ENCODE measurements around the gene TMEM259. TPM values are rescaled to one million over a fixed set of nuclear protein-coding genes. Genes with fewer than 3 reads are reported as not detected.

TMEM259 gene
- total and polyA plus RNA-seq, 2 of the 13 experiments (the other 11 are each of a cell fraction or from before 2014, with no cell fraction given) = 64.7 to 164 TPM

GRCh38 chr19:982567-983170, 38.3 kb downstream of the TMEM259 start (continued):
- TF ChIP-seq FUBP1 (CRISPR knock-in tag; IDR thresholded peaks at IDR 0.05; ENCODE audit: borderline replicate concordance) = no peak
- TF ChIP-seq KDM3A (CRISPR knock-in tag; IDR thresholded peaks at IDR 0.05; ENCODE audit: low read depth) = no peak; the same call in 1 of the 2 replicates
- no peak for TF ChIP-seq IKZF4 (CRISPR knock-in tag; IDR thresholded peaks at IDR 0.05; ENCODE audit: borderline replicate concordance, low read depth, not compliant biosample characterization)
- TF ChIP-seq CBX5 (CRISPR knock-in tag; IDR thresholded peaks at IDR 0.05; ENCODE audit: borderline replicate concordance) = no peak
- peak; percentile 70 for TF ChIP-seq SALL1 (CRISPR knock-in tag; IDR thresholded peaks at IDR 0.05)
- no peak for TF ChIP-seq ZNF44 (CRISPR knock-in tag; IDR thresholded peaks at IDR 0.05)
- TF ChIP-seq ZNF17 (CRISPR knock-in tag; IDR thresholded peaks at IDR 0.05) = no peak
- no peak for TF ChIP-seq NR1H2 (CRISPR knock-in tag; IDR thresholded peaks at IDR 0.05; ENCODE audit: borderline replicate concordance, low read depth)
- no peak for TF ChIP-seq KDM1A (CRISPR knock-in tag; IDR thresholded peaks at IDR 0.05)
- no peak for TF ChIP-seq GPBP1L1 (CRISPR knock-in tag; IDR thresholded peaks at IDR 0.05)
- peak; percentile 52 for TF ChIP-seq TBX2 (CRISPR knock-in tag; IDR thresholded peaks at IDR 0.05; ENCODE audit: borderline replicate concordance)
- no peak for TF ChIP-seq CEBPG (CRISPR knock-in tag; IDR thresholded peaks at IDR 0.05)
- TF ChIP-seq ZNF580 (CRISPR knock-in tag; IDR thresholded peaks at IDR 0.05; ENCODE audit: borderline replicate concordance, low read depth) = no peak
- TF ChIP-seq AKNA (CRISPR knock-in tag; IDR thresholded peaks at IDR 0.05; ENCODE audit: borderline replicate concordance) = no peak
- TF ChIP-seq ZNF562 (CRISPR knock-in tag; IDR thresholded peaks at IDR 0.05; ENCODE audit: borderline replicate concordance) = no peak
- TF ChIP-seq ZNF260 (CRISPR knock-in tag; IDR thresholded peaks at IDR 0.05; ENCODE audit: borderline replicate concordance, low read depth) = no peak
- TF ChIP-seq ZNF720 (CRISPR knock-in tag; IDR thresholded peaks at IDR 0.05) = no peak
- TF ChIP-seq ZIK1 (CRISPR knock-in tag; IDR thresholded peaks at IDR 0.05; ENCODE audit: borderline replicate concordance, low read depth) = peak; percentile 47; the same call in 1 of the 2 replicates
- TF ChIP-seq XBP1 (CRISPR knock-in tag; IDR thresholded peaks at IDR 0.05) = no peak
- TF ChIP-seq CBX1 (IDR thresholded peaks at IDR 0.05; ENCODE audit: low read depth) = no peak
- TF ChIP-seq ZNF333 (CRISPR knock-in tag; IDR thresholded peaks at IDR 0.05; ENCODE audit: borderline replicate concordance) = no peak
- TF ChIP-seq E2F5 (CRISPR knock-in tag; conservative IDR thresholded peaks at IDR 0.05) = no peak

Measured in HepG2 (cell line).